Stimulated activated CD8-positive, alpha-beta memory T cell treated with anti-CD3 and anti-CD28 coated beads, Interleukin-12 subunit alpha, Interleukin-12 subunit beta, amount 100 ng/mL, for 4 hours (primary cell): ENCODE measurements around the gene EGFL7.

Source experiments
- DNase-seq: peaks from one replicate; pipeline ENCODE4 v3.0.0-alpha.2; 2020; ENCODE audit warnings: low read depth

The EGFL7 gene

DNA sequence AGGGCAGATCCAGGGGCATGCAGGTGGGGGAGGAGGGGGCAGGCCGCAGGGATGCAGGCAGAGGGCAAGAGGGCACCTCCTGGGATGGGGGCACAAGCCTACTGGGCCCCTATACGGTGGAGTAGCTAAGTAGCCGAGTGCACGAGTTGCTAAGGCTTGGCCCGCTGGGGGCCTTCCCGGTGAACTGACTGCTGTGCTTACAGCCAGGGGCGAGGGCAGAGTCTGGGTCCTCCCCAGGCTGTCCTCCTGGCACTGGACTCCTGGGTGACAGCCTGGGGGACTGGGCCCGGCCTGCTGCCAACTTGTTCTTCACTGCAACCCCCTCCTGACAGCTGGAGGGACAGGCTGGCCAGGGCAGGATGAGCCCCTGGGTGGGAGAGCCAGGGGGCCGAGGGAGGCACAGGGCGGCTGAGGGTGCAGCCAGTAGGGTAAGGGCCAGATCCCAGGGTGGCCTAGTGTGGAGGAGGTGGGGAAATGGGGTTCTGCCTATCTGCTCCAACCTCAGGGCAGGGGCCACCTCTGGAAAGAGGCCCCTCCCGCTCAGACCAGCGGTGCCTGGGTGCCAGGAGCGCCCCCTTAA, 1.7 kb upstream of the EGFL7 start:
- no peak for DNase-seq

DNA sequence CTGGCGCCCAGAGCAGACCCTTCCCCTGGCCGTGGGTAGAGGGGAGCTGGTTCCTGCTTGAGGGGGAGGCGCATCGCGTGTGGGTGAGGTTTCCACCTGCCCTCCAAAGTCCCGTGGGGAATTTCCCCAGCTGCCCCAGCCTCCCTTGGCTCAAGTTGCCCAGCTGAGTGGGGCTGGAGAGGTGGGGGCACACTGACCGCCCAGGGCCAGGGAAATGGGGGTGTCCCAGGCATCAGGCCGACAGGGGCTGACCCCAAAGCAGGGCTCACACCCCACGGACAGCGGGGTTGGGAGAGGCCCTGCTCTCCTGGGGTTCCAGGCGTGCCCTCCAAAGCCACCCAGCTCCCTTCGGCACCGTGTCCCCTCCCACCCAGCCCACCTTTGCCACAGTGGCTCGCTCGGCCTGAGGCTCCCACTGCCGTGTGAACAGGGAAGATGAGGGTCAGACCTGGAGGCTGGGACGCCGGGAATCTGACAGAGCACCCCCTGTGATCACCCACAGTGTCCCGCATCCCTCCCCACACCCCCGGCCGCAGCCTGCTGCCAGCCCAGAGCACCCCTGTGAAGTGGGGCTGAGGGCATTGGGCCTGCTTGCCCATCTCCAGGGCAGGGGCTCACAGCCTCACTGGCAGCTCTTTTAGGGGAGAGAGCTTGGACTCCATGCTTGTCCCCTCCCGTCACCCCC, 933 bp upstream of the EGFL7 start:
- DNase-seq: no peak

DNA sequence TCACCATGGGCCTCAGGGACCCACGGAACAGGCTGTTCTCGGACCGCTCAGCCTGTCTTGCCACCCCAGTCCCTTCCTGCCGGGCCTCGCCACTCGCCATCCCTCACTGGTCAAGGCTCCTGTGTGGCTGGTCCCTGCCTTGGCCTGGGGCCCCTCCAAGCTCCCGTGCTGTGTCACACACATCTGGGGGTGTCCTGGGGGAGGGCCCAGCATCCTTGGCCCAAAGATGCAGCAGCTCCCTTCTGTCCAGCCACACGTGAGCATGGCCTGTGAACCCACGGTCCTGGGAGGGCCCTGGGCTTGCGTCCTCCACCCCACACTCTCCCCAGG, 425 bp upstream of the EGFL7 start:
- DNase-seq: no peak

DNA sequence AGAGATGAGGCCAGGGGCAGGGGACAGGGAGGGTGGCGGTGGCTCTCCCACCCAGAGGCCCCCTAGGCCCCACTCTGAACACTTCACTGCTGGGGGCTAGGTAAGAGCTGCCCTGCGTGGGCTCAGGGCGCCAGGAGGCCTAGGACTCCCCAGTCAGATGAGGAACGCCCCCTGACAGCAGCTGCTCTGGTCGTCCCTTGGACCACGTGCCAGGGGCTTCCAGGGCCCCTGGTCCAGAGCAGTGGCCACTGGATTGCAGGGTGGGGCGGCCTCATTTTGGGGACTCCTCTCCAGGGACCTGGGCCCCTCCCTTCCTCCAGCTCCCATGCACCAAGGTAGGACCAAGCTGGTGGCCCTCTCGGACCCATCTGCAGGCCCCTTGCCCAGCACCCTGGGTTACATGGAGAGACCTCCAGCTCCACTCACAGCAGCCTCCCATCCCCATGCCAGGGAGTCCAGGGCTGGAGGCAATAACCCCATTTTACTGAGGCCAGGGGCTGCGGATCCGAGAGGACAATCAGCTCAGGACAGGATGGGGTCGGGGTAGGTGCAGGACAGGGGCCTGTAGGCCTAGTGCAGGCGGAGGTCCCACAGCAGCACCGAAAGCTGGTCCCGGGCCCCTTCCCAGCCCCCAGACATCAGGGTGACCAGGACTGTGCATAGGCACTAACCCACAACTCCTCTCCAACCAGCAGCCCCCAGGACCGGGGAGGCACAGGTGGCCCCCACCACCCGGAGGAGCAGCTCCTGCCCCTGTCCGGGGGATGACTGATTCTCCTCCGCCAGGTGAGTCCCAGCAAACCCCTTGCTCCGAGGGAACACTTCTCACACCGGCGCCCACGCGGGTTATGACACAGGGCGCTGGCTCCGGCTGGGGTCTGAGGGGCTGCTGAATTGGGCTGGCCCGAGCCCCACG, 1.5 kb downstream of the EGFL7 start:
- DNase-seq: no peak

DNA sequence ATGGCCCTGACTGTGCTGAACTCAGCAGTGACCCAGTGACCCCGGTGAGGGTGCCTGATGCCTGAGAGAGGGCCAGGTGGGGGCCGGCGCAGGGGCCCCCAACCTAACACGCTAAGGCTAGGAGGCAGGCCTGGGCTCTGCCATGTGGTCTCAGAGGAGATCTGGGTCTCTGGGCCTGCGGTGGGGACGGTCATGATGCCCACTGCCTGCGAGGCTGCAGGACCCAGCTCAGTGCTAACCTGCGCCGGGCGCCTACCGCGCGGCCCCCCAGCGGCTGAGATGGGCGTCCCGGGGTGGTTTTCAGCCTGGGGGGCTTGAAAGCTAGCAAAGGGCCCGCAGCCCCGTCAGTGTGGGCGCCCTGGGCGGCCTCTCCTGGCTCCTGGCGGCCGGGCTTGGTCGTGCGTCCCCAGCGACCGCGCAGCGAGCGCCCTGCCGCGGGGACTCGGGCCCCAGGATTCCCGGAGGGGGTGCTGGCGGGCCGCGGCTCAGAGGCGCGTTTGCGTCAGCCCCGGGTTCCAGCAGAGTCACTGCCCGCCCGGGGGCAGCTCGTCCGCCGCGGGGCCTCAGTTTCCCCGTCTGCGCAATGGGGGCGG, 2.5 kb downstream of the EGFL7 start:
- no peak for DNase-seq

DNA sequence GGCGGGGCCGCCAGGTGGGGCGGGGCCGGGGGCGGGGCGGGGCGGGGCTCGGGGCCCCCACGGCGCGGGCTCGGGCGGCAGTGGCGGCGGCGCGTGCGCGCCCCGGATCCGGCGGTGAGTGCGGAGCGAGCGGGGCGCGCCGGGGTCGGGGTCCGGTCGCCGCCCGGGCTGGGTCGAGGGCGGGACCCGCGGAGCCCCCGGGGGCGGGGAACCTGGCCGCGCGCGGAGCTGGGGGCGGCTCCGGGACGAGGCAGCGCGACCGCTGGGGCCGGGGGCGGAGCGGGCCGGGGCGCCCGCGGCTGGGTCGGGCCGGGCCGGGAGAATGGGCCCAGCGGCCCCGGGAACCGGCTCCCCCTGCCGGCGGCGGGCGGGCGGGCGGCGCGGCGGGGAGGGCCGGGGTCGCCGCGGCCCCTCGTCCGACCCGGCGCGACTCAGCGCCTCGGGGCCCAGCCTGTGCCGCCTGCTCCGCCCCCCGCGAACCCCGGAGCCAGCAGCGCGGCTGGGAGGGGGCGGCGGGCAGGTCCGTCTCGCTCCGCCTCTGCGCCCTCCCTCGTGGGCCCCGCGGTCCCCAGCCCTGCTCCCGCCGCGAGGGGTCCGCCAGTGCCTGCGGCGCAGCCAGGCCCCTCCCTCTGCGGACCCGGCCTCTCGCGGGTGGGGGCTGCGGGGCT, 3.1 kb downstream of the EGFL7 start:
- no peak for DNase-seq

DNA sequence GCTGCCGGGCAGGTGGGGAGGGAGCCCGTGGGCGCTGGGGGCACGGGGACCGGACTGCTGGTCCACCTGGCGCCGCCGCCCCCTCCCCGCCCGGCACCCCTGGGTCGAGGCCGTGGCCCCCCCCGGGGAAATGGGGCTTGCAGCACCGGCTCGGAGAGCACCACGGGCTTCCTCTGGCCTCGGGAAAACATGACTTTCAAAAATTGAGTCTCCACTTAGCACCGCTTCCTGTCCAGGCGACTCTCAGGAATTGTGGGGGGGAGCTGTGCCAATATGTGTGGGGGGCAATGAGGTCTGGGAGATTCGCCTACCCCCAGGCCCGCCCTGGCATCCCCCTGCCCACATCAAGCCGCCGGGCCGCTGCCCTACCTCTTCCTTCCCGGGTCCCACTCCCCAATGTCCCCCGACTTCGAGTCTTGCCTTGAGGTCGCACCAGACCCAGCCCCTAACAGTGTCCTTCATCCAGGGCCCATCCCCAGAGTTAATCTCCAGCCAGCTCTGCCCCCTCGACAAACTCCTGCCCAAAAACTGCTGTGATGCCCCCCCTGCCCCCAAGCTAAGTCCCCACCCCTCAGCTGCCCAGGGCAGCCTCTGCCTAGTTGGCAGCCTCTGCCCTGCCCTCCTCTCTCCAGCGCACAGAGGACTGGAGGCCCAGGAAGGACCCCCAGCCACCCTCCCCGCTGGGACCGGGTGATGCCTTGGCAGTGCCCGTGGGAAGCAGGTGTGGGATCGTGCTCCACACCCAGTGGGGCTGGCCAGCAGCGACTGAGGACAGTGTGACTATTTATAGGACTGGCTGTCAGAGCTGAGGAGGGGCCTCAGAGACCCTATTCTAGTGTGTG, 3.9 kb downstream of the EGFL7 start:
- DNase-seq: no peak

DNA sequence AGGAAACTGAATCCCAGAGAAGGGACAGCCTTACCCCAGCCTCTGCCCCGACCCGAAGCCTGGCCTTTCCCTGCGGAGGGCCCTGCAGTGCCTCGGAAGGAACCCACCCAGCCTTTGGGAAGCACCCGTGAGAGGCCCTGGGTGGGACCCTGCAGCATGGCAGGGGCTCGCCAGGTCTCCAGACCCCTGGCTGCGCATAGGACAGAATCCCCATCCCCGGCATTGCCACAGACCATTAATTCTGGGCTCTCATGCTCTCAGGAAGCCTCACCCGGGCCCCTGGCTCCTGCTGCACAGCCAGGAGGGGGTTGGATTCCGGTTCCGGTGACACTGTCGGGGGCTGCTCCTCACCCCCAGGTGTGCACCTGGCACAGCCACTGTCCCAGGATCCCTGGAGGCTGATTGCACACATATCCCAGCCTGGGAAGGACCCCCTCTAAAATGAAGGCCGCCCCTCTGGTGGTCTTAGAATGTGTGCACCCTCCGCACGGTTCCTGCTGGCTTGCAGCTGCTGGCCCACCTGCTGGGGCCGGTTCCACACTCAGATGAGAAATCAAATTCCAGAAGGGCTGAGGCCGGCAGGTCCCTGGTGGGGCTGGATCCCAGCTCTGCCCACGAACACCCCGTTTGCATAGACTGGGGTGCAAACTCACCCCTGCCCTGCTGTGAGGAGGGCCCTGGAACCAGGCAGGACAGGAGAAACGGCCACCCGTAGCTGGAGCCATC, 4.7 kb downstream of the EGFL7 start:
- no peak for DNase-seq

DNA sequence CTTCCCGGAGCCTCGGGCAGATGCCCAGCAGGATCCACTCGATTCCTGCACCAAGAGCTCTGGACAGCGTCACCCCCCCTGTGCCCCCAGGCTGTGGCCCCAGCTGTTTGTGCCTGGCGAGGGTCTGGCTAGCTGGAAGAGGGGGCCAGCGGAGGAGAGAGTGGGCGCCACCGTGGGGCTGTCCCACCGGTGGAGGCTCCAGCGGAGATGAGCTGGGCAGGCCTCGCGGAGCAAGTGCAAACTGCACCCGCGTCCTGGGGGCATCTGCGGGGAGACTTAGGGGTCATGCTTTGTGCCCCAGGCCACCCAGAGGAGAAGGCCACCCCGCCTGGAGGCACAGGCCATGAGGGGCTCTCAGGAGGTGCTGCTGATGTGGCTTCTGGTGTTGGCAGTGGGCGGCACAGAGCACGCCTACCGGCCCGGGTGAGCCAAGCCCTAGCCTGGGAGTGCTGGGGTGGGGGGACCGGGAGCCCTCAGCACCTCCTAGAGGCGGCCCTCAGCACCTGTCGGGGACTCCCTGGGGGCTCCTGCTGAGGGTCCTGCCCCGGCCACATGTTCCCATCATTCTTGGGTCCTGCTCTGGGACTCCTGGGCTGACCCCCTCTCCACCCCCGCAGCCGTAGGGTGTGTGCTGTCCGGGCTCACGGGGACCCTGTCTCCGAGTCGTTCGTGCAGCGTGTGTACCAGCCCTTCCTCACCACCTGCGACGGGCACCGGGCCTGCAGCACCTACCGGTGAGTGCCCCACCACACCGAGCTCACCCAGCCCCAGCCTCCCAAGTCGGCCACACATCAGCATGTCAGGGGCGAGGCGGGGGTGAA, 5.4 kb downstream of the EGFL7 start:
- DNase-seq: no peak

DNA sequence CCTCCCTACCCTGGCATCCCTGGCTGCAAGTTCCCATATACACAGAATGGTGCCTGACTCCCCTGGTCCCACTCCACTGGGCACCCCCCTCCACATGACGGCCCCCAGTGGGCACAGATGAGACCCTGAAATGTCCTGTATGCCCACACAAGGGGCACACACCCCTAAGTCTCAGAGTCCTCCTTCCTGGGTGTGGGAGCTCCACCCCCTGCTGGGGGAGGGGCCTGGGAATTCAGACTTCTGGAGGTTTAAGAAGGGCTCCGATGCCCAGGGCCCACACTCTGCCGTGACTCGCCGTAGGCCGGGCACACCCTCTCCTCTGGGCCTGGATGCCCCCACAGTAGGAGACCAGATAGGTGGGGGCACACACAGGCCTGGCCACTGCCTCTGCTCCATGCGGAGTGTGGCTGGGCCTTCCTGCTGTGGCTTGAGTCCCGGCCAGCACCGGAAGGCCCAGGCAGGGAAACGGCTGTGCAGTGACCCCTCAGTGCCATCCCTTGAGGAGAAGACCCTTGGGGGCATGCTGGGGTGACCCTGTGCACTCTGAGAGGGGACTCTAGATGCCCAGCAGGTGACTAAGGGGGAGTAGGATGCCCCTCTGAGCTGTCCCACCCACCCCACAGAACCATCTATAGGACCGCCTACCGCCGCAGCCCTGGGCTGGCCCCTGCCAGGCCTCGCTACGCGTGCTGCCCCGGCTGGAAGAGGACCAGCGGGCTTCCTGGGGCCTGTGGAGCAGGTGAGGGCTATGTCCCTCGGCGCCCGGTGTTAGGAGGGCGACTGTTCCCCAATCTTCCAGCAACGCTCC, 6.5 kb downstream of the EGFL7 start:
- no peak for DNase-seq

DNA sequence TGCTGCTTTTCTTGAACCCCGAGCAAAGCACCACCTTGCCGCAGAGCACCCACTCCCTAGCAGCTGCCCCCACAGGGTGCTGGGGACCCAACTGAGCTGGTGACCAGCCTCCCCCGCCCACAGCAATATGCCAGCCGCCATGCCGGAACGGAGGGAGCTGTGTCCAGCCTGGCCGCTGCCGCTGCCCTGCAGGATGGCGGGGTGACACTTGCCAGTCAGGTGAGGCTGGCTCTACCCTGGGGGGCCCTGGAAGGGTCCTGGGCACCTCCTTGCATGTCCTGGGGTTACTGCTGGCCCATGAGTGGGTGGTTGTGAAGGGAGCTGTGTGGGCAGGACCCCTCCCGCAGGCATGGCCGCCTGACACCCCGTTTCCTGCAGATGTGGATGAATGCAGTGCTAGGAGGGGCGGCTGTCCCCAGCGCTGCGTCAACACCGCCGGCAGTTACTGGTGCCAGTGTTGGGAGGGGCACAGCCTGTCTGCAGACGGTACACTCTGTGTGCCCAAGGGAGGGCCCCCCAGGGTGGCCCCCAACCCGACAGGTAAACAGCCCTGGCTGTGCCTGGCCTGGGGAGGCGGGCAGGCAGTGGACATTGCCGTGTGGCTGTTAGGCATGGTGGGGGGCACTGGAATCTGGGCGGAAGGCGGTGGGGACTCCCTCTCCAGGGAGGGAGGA, 7.2 kb downstream of the EGFL7 start:
- no peak for DNase-seq

DNA sequence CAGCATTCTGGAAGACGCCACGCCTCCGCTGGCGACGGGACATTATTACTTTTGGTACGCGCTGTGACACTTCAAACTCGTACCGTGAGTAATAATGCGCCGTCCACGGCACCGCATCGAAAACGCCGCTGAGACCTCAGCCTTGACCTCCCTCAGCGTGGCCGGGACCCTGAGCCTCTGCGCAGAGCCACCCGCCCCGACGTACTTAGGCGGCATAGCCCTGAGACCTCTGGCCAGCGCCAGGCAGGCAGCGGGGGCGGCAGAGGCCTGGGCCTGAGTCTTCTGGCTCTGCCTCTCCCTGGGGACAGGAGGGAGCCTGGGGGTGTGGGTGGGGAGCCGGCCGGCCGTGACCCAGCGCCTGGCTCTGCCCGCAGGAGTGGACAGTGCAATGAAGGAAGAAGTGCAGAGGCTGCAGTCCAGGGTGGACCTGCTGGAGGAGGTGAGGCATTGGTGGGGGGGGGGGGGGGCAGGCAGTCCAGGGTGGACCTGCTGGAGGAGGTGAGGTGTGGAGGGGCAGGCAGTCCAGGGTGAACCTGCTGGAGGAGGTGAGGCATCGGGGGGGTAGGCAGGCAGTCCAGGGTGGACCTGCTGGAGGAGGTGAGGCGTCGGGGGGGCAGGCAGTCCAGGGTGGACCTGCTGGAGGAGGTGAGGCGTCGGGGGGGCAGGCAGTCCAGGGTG, 8.0 kb downstream of the EGFL7 start:
- DNase-seq: no peak

DNA sequence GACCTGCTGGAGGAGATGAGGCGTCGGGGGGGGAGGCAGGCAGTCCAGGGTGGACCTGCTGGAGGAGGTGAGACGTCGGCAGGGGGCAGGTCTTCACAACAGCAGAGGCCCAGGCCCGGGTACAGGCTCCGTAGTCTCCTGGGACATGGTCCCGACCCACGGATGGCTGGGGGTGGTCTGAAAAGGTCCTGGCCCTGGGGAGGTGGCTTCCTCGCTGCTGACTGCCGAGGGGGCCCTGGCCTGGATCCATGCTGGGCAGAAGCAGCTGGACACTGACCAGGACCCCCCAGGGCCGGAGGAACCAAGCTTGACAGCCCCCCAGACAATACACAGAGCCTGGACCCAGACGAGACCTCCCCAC, 8.5 kb downstream of the EGFL7 start:
- no peak for DNase-seq

DNA sequence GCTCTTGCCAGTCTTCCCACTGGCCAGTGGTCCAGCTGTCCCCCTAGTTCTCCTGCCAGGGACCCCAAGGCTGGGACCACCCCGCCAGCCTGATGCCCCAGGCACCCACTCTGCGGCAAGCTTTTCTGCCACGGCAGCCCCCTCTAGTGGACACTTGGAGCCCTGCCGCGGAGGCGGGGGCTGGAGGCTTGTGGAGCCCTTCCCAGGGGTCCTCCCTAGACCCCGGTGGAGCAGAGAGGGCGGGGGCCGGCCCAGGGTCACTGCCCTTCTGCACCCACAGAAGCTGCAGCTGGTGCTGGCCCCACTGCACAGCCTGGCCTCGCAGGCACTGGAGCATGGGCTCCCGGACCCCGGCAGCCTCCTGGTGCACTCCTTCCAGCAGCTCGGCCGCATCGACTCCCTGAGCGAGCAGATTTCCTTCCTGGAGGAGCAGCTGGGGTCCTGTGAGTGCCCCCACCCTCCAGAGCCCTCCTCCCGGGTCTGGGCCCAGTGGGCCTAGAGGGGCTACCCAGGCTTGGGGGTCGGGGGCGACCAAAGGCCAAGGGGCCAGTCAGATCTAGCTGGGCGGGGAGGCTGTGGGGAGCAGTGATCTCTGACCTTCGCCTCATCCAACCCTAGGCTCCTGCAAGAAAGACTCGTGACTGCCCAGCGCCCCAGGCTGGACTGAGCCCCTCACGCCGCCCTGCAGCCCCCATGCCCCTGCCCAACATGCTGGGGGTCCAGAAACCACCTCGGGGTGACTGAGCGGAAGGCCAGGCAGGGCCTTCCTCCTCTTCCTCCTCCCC, 9.1 kb downstream of the EGFL7 start:
- DNase-seq: no peak

DNA sequence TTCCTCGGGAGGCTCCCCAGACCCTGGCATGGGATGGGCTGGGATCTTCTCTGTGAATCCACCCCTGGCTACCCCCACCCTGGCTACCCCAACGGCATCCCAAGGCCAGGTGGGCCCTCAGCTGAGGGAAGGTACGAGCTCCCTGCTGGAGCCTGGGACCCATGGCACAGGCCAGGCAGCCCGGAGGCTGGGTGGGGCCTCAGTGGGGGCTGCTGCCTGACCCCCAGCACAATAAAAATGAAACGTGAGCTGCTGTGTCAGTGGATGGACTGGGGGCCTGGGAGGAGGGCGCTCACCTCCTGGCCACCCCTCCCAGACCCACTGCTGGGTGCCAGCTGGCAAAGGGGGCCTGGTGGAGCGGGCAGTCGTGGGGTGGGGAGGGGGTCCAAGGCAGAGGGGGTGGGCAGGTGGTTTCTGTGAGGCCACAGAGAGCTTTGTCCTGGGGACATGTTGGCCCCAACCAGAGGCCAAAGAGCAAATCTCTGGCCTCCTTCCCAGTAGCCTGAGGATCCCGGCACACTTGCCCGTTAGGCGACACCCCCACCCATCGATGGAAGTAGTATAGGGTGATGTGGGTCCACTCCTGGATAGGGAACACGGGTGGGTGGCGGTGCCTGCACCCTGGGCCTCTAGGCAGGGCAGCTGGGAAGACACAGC, 9.8 kb downstream of the EGFL7 start:
- no peak for DNase-seq
